ENCODE measurements around the gene ROCK2.
"Not testable (repeated sequence)": the region's sequence is repeated elsewhere in the genome, so short reads cannot be mapped to it uniquely, and the experiment has no call there.

ROCK2 gene

GRCh38 chr2:11165046-11165445 is 179.4 kb downstream of the ROCK2 start:
- not testable (repeated sequence) for ATAC-seq, H3K4me3 Mint-ChIP-seq, H3K27ac Mint-ChIP-seq, H3K27me3 Mint-ChIP-seq, H3K9me3 Mint-ChIP-seq
- H3K4me1 Mint-ChIP-seq, result peaks cover 12% of the 10 kb centered on the region
- H3K36me3 Mint-ChIP-seq, result peaks cover 11% of the 10 kb centered on the region

- no peak for ATAC-seq
- Mint-ChIP-seq H3K27ac (no peak overlapping the region), H3K9me3 (no peaks in the 10 kb centered on the region), H3K4me3 (no peak overlapping the region), H3K4me1 (peaks cover 12% of the 10 kb centered on the region), H3K27me3 (no peaks in the 10 kb centered on the region), H3K36me3 (peaks cover 11% of the 10 kb centered on the region)
Measured at GRCh38 chr2:11163439-11164317, 180.8 kb downstream of the ROCK2 start.

- no peak for ATAC-seq
- Mint-ChIP-seq H3K27me3 (no peaks in the 10 kb centered on the region), H3K4me1 (peaks cover 25% of the 10 kb centered on the region), H3K27ac (peak overlapping the region; percentile 75), H3K36me3 (peaks cover 11% of the 10 kb centered on the region), H3K9me3 (no peaks in the 10 kb centered on the region), H3K4me3 (no peak overlapping the region)
Measured at GRCh38 chr2:11161747-11162146, 182.7 kb downstream of the ROCK2 start.

GRCh38 chr2:11160731-11161455 is 183.5 kb downstream of the ROCK2 start:
- no peaks in the 10 kb centered on the region for H3K27me3 Mint-ChIP-seq
- peak overlapping the region; percentile 34 for H3K4me3 Mint-ChIP-seq
- peaks cover 11% of the 10 kb centered on the region for H3K36me3 Mint-ChIP-seq
- H3K27ac Mint-ChIP-seq, result peak overlapping the region; percentile 75
- peaks cover 34% of the 10 kb centered on the region for H3K4me1 Mint-ChIP-seq
- H3K9me3 Mint-ChIP-seq, result no peaks in the 10 kb centered on the region
- peak; percentile 76 for ATAC-seq

GRCh38 chr2:11160256-11160655 is 184.2 kb downstream of the ROCK2 start:
- Mint-ChIP-seq H3K36me3 (peaks cover 11% of the 10 kb centered on the region), H3K4me3 (no peak overlapping the region), H3K27ac (peak overlapping the region; percentile 75), H3K27me3 (no peaks in the 10 kb centered on the region), H3K9me3 (no peaks in the 10 kb centered on the region), H3K4me1 (peaks cover 36% of the 10 kb centered on the region)
- ATAC-seq, result no peak

- H3K4me3 Mint-ChIP-seq, result no peak overlapping the region
- ATAC-seq, result no peak
- peaks cover 11% of the 10 kb centered on the region for H3K36me3 Mint-ChIP-seq
- H3K9me3 Mint-ChIP-seq, result no peaks in the 10 kb centered on the region
- H3K4me1 Mint-ChIP-seq, result peaks cover 36% of the 10 kb centered on the region
- no peaks in the 10 kb centered on the region for H3K27me3 Mint-ChIP-seq
- H3K27ac Mint-ChIP-seq, result no peak overlapping the region
Measured at GRCh38 chr2:11159574-11160170, 184.8 kb downstream of the ROCK2 start.

- Mint-ChIP-seq H3K27ac (no peak overlapping the region), H3K4me3 (no peak overlapping the region), H3K27me3 (no peaks in the 10 kb centered on the region), H3K9me3 (no peaks in the 10 kb centered on the region), H3K36me3 (peaks cover 9% of the 10 kb centered on the region), H3K4me1 (peaks cover 36% of the 10 kb centered on the region)
- ATAC-seq, result no peak
Measured at GRCh38 chr2:11158916-11159573, 185.4 kb downstream of the ROCK2 start.

GRCh38 chr2:11157731-11158130 is 186.7 kb downstream of the ROCK2 start:
- Mint-ChIP-seq H3K27ac (no peak overlapping the region), H3K4me3 (no peak overlapping the region), H3K9me3 (no peaks in the 10 kb centered on the region), H3K36me3 (peaks cover 5% of the 10 kb centered on the region), H3K4me1 (peaks cover 36% of the 10 kb centered on the region), H3K27me3 (no peaks in the 10 kb centered on the region)
- no peak for ATAC-seq

- peaks cover 4% of the 10 kb centered on the region for H3K36me3 Mint-ChIP-seq
- peaks cover 36% of the 10 kb centered on the region for H3K4me1 Mint-ChIP-seq
- no peak overlapping the region for H3K4me3 Mint-ChIP-seq
- no peaks in the 10 kb centered on the region for H3K27me3 Mint-ChIP-seq
- H3K9me3 Mint-ChIP-seq, result no peaks in the 10 kb centered on the region
- no peak overlapping the region for H3K27ac Mint-ChIP-seq
- no peak for ATAC-seq
Measured at GRCh38 chr2:11157296-11157695, 187.1 kb downstream of the ROCK2 start.

- H3K4me1 Mint-ChIP-seq, result peaks cover 36% of the 10 kb centered on the region
- H3K9me3 Mint-ChIP-seq, result no peaks in the 10 kb centered on the region
- no peak for ATAC-seq
- peak overlapping the region; percentile 91 for H3K27ac Mint-ChIP-seq
- no peaks in the 10 kb centered on the region for H3K36me3 Mint-ChIP-seq
- H3K27me3 Mint-ChIP-seq, result no peaks in the 10 kb centered on the region
- H3K4me3 Mint-ChIP-seq, result peak overlapping the region; percentile 88
Measured at GRCh38 chr2:11156396-11157075, 187.9 kb downstream of the ROCK2 start.

GRCh38 chr2:11155381-11156035 is 188.9 kb downstream of the ROCK2 start, which contains the start of gene SLC66A3:
Gene SLC66A3, plus strand, starts transcription at chr2:11155467. Its CDS starts 80 bp downstream, at chr2:11155547.
- ATAC-seq, result peak; percentile 89
- H3K27ac Mint-ChIP-seq, result peak within 1 kb of the TSS; percentile 91
- peaks cover 28% of the 10 kb centered on the region for H3K4me1 Mint-ChIP-seq
- H3K27me3 Mint-ChIP-seq, result no peaks in the 10 kb centered on the region
- peak within 1 kb of the TSS; percentile 88 for H3K4me3 Mint-ChIP-seq
- H3K36me3 Mint-ChIP-seq, result no peaks in the 10 kb centered on the region
- no peaks in the 10 kb centered on the region for H3K9me3 Mint-ChIP-seq

GRCh38 chr2:11154923-11155380 is 189.5 kb downstream of the ROCK2 start:
- peak; percentile 95 for ATAC-seq
- no peaks in the 10 kb centered on the region for H3K9me3 Mint-ChIP-seq
- H3K4me3 Mint-ChIP-seq, result peak overlapping the region; percentile 88
- peaks cover 24% of the 10 kb centered on the region for H3K4me1 Mint-ChIP-seq
- H3K27me3 Mint-ChIP-seq, result no peaks in the 10 kb centered on the region
- H3K27ac Mint-ChIP-seq, result peak overlapping the region; percentile 91
- H3K36me3 Mint-ChIP-seq, result no peaks in the 10 kb centered on the region

GRCh38 chr2:11154016-11154922 is 190.2 kb downstream of the ROCK2 start:
- peak overlapping the region; percentile 88 for H3K4me3 Mint-ChIP-seq
- no peaks in the 10 kb centered on the region for H3K36me3 Mint-ChIP-seq
- H3K9me3 Mint-ChIP-seq, result no peaks in the 10 kb centered on the region
- no peaks in the 10 kb centered on the region for H3K27me3 Mint-ChIP-seq
- peak; percentile 9 for ATAC-seq
- H3K27ac Mint-ChIP-seq, result peak overlapping the region; percentile 91
- peaks cover 24% of the 10 kb centered on the region for H3K4me1 Mint-ChIP-seq

Data from stimulated activated memory B cell treated with anti-CD40 and anti-IgM and Interleukin-4, amounts not matched to agents 10 μg/mL and 1 μg/mL and 100 μg/mL, for 72 hours (primary cell).